ENCODE data around the gene SLC13A3. TPM values are rescaled to one million over a fixed set of nuclear protein-coding genes. Genes with fewer than 3 reads are reported as not detected.

Gene SLC13A3
- total RNA-seq, 1 donor = 3.0 TPM

- no peak for DNase-seq (ENCODE audit: low read depth)
- TF ChIP-seq CTCF (IDR thresholded peaks at IDR 0.05; ENCODE audit: insufficient read depth, low read length) = no peak
- no peak overlapping the region for H3K4me3 ChIP-seq (ENCODE audit: low read depth, low read length)
Measured at GRCh38 chr20:46666818-46667515, 15.7 kb upstream of the SLC13A3 start.

- no peak overlapping the region for H3K4me3 ChIP-seq (ENCODE audit: low read depth, low read length)
Measured at GRCh38 chr20:46666306-46666705, 15.0 kb upstream of the SLC13A3 start.

GRCh38 chr20:46665602-46666001 is 14.3 kb upstream of the SLC13A3 start:
- no peak for DNase-seq (ENCODE audit: low read depth)
- H3K4me3 ChIP-seq (ENCODE audit: low read depth, low read length) = no peak overlapping the region
- no peak for TF ChIP-seq CTCF (IDR thresholded peaks at IDR 0.05; ENCODE audit: insufficient read depth, low read length)

More at GRCh38 chr20:46666306-46666705, 15.0 kb upstream of the SLC13A3 start:
- no peak for DNase-seq (ENCODE audit: low read depth)
- TF ChIP-seq CTCF (IDR thresholded peaks at IDR 0.05; ENCODE audit: insufficient read depth, low read length) = no peak

- no peak for TF ChIP-seq CTCF (IDR thresholded peaks at IDR 0.05; ENCODE audit: insufficient read depth, low read length)
- no peak for DNase-seq (ENCODE audit: low read depth)
- no peak overlapping the region for H3K4me3 ChIP-seq (ENCODE audit: low read depth, low read length)
Measured at GRCh38 chr20:46663531-46663930, 12.3 kb upstream of the SLC13A3 start.

- H3K4me3 ChIP-seq (ENCODE audit: low read depth, low read length) = no peak overlapping the region
- DNase-seq (ENCODE audit: low read depth) = no peak
- TF ChIP-seq CTCF (IDR thresholded peaks at IDR 0.05; ENCODE audit: insufficient read depth, low read length) = no peak
Measured at GRCh38 chr20:46661659-46662058, 10.4 kb upstream of the SLC13A3 start.

GRCh38 chr20:46660487-46660886 is 9.2 kb upstream of the SLC13A3 start:
- no peak for TF ChIP-seq CTCF (IDR thresholded peaks at IDR 0.05; ENCODE audit: insufficient read depth, low read length)
- no peak for DNase-seq (ENCODE audit: low read depth)

GRCh38 chr20:46657618-46658017 is 6.4 kb upstream of the SLC13A3 start:
- no peak for DNase-seq (ENCODE audit: low read depth)
- TF ChIP-seq CTCF (IDR thresholded peaks at IDR 0.05; ENCODE audit: insufficient read depth, low read length) = no peak
- H3K4me3 ChIP-seq (ENCODE audit: low read depth, low read length) = no peak overlapping the region

More at GRCh38 chr20:46660487-46660886, 9.2 kb upstream of the SLC13A3 start:
- H3K4me3 ChIP-seq (ENCODE audit: low read depth, low read length) = no peak overlapping the region
